Heart left ventricle (tissue), 13 donors: Measurements from ENCODE around the gene COL23A1.

Experiments used
- POLR2A ChIP-seq, 2 donors: fragments of 450-650 bp; IDR thresholded peaks; one replicate each; pipeline ENCODE4 v1.6.1; 2017; ENCODE audit warnings: antibody characterized with exemption in 2 of 2, mild to moderate bottlenecking in 2 of 2, moderate library complexity in 2 of 2
- TF ChIP-seq, protein P1 (sequence below), 12 donors: fragments of 200-600 bp; sonication (generic) in 4 of 12; IDR thresholded peaks; one replicate each; pipeline versions ENCODE4 v1.5.0 to v1.8.0; 2018 to 2022; ENCODE audit warnings: antibody characterized with exemption in 12 of 12, mild to moderate bottlenecking in 5 of 12
- donor health status: ischemic (EF 13 %, LVEDD 7.1; RV severe dilation, severe dysfunction).
- donor health status: DM: no; HTN: yes; CAD: no.
- donor health status: DM: no; HTN: no; CAD: no.
- donor health status: ischemic (EF 25% LVEDD 6.9; RV normal size, moderate dysfunction).
- donor health status: ischemic (EF 25% LVEDD 5.7; RV mildly dilated, moderate dysfunction).
- donor health status: ischemic (EF 35%, LVEDD 5.7; RV mildly dilated, moderate dysfunction).
- donor health status: nonischemic (EF 11% LVEDD 7.7; RV severe dilation, severe dysfunction).
- donor health status: DM: yes; HTN: yes; CAD: no.
- donor health status: PGD.
- donor health status: ischemic (EF 29% LVEDD 5.4; RV normal size, mild dysfunction).
- donor health status: nonischemic (EF 23%, LVEDD 6.1; RV moderate dilation, normal function).

DNA sequence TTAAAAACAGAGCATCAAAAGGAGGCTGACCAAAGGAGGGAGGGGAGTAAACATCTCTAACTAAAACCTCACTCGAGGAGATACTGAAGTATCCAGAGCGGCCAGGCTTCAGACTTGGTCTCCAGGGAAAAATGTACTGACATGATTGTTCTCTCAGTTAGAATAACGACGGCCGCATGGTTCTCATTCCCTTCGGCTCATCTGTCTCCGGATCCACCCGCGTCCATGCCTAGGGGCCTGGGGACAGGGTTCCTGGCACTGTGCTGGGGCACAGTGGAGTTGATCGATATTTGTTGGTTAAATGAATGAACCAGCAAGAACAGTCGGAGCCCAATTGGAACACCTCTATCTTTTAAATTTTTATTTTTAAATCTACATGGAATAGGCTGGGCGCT lies 190.5 kb downstream of the COL23A1 start:
- TF ChIP-seq, protein P1, sequence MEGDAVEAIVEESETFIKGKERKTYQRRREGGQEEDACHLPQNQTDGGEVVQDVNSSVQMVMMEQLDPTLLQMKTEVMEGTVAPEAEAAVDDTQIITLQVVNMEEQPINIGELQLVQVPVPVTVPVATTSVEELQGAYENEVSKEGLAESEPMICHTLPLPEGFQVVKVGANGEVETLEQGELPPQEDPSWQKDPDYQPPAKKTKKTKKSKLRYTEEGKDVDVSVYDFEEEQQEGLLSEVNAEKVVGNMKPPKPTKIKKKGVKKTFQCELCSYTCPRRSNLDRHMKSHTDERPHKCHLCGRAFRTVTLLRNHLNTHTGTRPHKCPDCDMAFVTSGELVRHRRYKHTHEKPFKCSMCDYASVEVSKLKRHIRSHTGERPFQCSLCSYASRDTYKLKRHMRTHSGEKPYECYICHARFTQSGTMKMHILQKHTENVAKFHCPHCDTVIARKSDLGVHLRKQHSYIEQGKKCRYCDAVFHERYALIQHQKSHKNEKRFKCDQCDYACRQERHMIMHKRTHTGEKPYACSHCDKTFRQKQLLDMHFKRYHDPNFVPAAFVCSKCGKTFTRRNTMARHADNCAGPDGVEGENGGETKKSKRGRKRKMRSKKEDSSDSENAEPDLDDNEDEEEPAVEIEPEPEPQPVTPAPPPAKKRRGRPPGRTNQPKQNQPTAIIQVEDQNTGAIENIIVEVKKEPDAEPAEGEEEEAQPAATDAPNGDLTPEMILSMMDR (IDR thresholded peaks at IDR 0.05) = no peak
- no peak for TF ChIP-seq POLR2A (IDR thresholded peaks at IDR 0.05)
